Measurements from ENCODE around the gene ARID3A.
A peak's percentile ranks its signal among the peaks of the same experiment; 100 is the strongest.

ARID3A gene

DNA sequence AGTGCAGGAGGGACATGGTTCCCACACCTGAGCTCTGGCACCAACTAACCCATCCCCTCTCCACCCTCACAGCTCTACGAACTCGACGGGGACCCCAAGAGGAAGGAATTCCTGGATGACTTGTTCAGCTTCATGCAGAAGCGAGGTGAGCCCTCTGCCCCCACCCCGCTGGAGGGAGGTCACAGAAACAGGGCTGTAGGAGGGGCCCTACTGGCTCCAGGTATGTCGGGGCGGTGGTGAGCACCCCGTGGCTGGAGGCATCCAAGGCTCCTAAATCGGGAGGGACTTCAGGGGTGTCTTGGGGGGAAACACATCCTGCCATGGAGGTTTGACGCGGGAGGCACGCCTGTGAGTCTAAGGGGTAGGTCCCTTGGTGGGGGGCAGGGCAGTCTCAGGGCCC is 34.2 kb downstream of the ARID3A start:
- H3K9me3 ChIP-seq (ENCODE audit: insufficient read depth, low read length) = no peaks in the 10 kb centered on the region; the same call in 1 of the 2 replicates
- H3K9ac ChIP-seq (ENCODE audit: insufficient read length, low read depth) = no peak overlapping the region
- H3K27me3 ChIP-seq (ENCODE audit: insufficient read depth, insufficient read length) = no peaks in the 10 kb centered on the region
- peak; percentile 74 for DNase-seq (ENCODE audit: low read depth, low spot score)
- peaks cover 52% of the 10 kb centered on the region for H3K36me3 ChIP-seq (ENCODE audit: insufficient read depth, insufficient read length, low read length)
- no peak for TF ChIP-seq ZNF274 (IDR thresholded peaks at IDR 0.05; ENCODE audit: low read depth, low read length)
- H3K4me3 ChIP-seq (ENCODE audit: insufficient read length, low read depth) = no peak overlapping the region
- H3K4me1 ChIP-seq (ENCODE audit: insufficient read depth, insufficient read length) = peaks cover 54% of the 10 kb centered on the region

DNA sequence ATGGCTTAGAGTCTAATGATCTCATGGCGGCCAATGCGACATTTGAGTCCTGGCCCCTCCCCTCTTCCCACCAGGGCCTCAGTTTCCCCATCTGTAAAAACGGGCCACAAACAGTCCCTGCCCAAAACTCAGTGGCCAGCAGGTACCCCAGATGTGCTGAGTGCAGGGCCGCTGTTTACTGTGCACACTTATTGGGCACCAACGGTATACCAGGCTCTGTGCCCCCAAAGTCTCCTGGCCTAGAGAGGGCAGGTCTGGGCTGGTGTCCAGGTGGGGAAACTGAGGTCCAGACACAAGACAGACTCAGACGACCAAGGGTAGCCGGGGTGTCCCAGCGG is 34.7 kb downstream of the ARID3A start:
- H3K4me1 ChIP-seq (ENCODE audit: insufficient read depth, insufficient read length) = peaks cover 49% of the 10 kb centered on the region
- H3K4me3 ChIP-seq (ENCODE audit: insufficient read length, low read depth) = no peak overlapping the region
- TF ChIP-seq ZNF274 (IDR thresholded peaks at IDR 0.05; ENCODE audit: low read depth, low read length) (no peak), YY1 (IDR thresholded peaks at IDR 0.05; ENCODE audit: insufficient read depth, insufficient read length) (no peak), SUZ12 (IDR thresholded peaks at IDR 0.05; ENCODE audit: extremely low read depth, insufficient read depth, insufficient read length) (no peak)
- H3K9me3 ChIP-seq (ENCODE audit: insufficient read depth, low read length) = peaks cover 4% of the 10 kb centered on the region; the same call in 1 of the 2 replicates
- no peaks in the 10 kb centered on the region for H3K27me3 ChIP-seq (ENCODE audit: insufficient read depth, insufficient read length)
- no peak for DNase-seq (ENCODE audit: low read depth, low spot score)
- H3K36me3 ChIP-seq (ENCODE audit: insufficient read depth, insufficient read length, low read length) = peaks cover 55% of the 10 kb centered on the region
- peak overlapping the region; percentile 70 for H3K9ac ChIP-seq (ENCODE audit: insufficient read length, low read depth)

DNA sequence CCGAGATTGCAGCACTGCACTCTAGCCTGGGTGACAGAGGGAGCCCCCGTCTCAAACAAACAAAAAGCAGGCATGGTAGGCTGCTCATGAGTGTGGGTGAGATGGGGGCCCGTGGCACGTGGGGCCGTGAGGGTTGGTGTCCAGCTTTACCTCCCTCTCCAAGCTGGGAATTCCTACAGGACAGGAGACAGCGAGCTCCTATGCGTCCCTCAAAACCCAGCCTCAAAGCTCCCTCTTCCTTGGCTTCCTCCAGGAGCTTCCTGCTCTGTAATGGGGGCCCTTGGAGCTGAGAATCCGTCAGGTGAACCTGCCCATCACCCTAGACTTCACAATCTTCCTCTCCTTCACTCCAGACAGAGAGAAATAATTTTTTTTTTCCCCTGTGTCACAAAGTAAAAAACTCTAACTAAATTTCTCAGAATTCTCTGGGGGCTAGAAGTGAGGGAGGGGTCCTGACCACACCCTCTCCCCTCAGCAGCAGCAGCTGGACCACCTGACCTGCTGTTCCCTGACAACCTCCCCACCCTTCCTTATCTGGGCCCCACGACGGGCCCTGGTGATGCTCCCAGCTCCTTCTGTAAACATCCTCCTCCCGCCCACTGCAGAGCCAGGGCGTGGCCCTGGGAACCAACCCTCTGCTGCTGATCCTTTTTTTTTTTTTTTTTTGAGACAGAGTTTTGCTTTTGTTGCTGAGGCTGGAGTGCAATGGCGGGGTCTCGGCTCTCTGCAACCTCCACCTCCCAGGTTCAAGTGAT is 36.2 kb downstream of the ARID3A start:
- H3K4me1 ChIP-seq (ENCODE audit: insufficient read depth, insufficient read length) = peaks cover 38% of the 10 kb centered on the region
- H3K9me3 ChIP-seq (ENCODE audit: insufficient read depth, low read length) = peaks cover 10% of the 10 kb centered on the region; the same call in 1 of the 2 replicates
- no peak for DNase-seq (ENCODE audit: low read depth, low spot score)
- no peak for TF ChIP-seq ZNF274 (IDR thresholded peaks at IDR 0.05; ENCODE audit: low read depth, low read length)
- no peak for TF ChIP-seq YY1 (IDR thresholded peaks at IDR 0.05; ENCODE audit: insufficient read depth, insufficient read length)
- TF ChIP-seq SUZ12 (IDR thresholded peaks at IDR 0.05; ENCODE audit: extremely low read depth, insufficient read depth, insufficient read length) = no peak
- peaks cover 64% of the 10 kb centered on the region for H3K36me3 ChIP-seq (ENCODE audit: insufficient read depth, insufficient read length, low read length)
- H3K9ac ChIP-seq (ENCODE audit: insufficient read length, low read depth) = no peak overlapping the region
- no peaks in the 10 kb centered on the region for H3K27me3 ChIP-seq (ENCODE audit: insufficient read depth, insufficient read length)
- no peak overlapping the region for H3K4me3 ChIP-seq (ENCODE audit: insufficient read length, low read depth)

DNA sequence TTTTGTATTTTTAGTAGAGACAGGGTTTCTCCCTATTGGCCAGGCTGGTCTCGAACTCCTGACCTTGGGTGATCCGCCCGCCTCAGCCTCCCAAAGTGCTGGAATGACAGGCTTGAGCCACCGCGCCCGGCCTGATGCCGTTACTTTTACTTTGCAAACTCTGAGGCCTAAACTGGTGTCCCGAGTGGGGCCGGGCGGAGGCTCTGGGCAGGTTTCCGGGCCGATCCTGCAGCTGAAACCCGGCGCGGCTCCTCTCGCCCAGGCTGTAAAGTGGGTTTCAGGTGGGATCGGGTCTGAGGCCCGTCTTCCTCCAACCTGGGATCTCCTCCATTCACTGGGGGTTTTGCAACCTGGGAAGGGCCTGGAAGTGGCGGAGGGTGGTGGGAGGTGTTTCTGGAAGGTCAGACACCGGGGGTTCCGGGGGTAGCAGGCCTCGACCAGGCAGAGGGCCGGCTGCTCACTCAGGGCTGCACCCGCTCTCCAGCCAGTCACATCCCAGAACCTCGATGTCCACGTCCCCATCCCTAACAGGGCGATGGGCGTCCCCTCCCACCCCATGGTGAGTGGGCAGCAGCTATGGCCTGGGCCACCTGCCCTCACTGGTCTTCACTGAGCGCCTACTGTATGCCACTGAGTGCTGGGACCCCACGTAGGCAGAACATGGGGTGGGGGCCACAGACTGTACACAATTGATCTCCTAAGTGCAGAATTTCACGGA is 37.0 kb downstream of the ARID3A start:
- Histone ChIP-seq H3K9me3 (ENCODE audit: insufficient read depth, low read length) (peaks cover 10% of the 10 kb centered on the region; the same call in 1 of the 2 replicates), H3K27me3 (ENCODE audit: insufficient read depth, insufficient read length) (no peaks in the 10 kb centered on the region), H3K36me3 (ENCODE audit: insufficient read depth, insufficient read length, low read length) (peaks cover 70% of the 10 kb centered on the region), H3K4me1 (ENCODE audit: insufficient read depth, insufficient read length) (peaks cover 33% of the 10 kb centered on the region), H3K4me3 (ENCODE audit: insufficient read length, low read depth) (no peak overlapping the region), H3K9ac (ENCODE audit: insufficient read length, low read depth) (peak overlapping the region; percentile 54)
- TF ChIP-seq ZNF274 (IDR thresholded peaks at IDR 0.05; ENCODE audit: low read depth, low read length) (no peak), SUZ12 (IDR thresholded peaks at IDR 0.05; ENCODE audit: extremely low read depth, insufficient read depth, insufficient read length) (no peak), YY1 (IDR thresholded peaks at IDR 0.05; ENCODE audit: insufficient read depth, insufficient read length) (no peak)
- no peak for DNase-seq (ENCODE audit: low read depth, low spot score)

DNA sequence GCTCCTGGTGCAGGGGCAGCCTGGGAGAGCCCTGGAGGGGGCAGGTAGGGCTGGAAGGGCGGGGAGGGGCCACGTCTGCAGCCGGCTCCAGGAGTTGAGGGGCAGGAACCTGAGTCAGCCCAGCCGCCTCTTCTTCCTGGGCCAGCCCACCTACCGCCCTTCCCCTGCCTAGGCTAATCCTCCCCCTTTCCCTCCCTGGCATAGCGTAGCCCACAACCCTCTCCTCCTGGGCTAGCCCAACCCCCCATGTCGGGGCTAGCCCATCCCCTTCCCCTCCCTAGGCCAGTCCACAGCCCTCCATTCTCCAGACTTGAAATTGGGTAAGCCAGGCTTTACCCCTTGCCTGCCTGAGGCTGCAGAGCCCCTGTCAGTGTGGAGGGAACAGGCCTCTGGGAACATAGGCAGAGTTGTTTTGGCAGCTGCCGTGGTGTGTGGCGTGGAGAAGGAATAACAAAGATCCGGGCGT is 37.7 kb downstream of the ARID3A start:
- Histone ChIP-seq H3K4me1 (ENCODE audit: insufficient read depth, insufficient read length) (peaks cover 33% of the 10 kb centered on the region), H3K4me3 (ENCODE audit: insufficient read length, low read depth) (no peak overlapping the region), H3K36me3 (ENCODE audit: insufficient read depth, insufficient read length, low read length) (peaks cover 74% of the 10 kb centered on the region), H3K27me3 (ENCODE audit: insufficient read depth, insufficient read length) (no peaks in the 10 kb centered on the region), H3K9ac (ENCODE audit: insufficient read length, low read depth) (peak overlapping the region; percentile 63), H3K9me3 (ENCODE audit: insufficient read depth, low read length) (peaks cover 14% of the 10 kb centered on the region; the same call in 1 of the 2 replicates)
- no peak for TF ChIP-seq SUZ12 (IDR thresholded peaks at IDR 0.05; ENCODE audit: extremely low read depth, insufficient read depth, insufficient read length)
- no peak for TF ChIP-seq ZNF274 (IDR thresholded peaks at IDR 0.05; ENCODE audit: low read depth, low read length)
- peak; percentile 57 for DNase-seq (ENCODE audit: low read depth, low spot score)

DNA sequence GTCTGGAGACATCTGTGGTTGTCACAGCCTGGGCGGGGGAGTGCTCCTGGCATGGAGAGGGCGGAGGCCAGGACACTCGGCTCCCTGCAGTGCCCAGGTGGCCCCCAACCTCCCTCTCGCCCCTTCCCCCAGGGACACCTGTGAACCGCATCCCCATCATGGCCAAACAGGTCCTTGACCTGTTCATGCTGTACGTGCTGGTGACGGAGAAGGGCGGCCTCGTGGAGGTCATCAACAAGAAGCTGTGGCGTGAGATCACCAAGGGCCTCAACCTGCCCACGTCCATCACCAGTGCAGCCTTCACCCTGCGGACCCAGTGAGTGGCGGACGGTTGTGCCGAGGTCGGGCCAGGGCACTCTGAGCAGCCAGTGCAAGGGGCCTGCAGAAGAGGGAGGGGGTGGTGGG is 38.3 kb downstream of the ARID3A start:
- Histone ChIP-seq H3K27me3 (ENCODE audit: insufficient read depth, insufficient read length) (no peaks in the 10 kb centered on the region), H3K36me3 (ENCODE audit: insufficient read depth, insufficient read length, low read length) (peaks cover 75% of the 10 kb centered on the region)

More for the DNA sequence above, 38.3 kb downstream of the ARID3A start:
- Histone ChIP-seq H3K9ac (ENCODE audit: insufficient read length, low read depth) (no peak overlapping the region), H3K9me3 (ENCODE audit: insufficient read depth, low read length) (peaks cover 20% of the 10 kb centered on the region; the same call in 1 of the 2 replicates), H3K4me1 (ENCODE audit: insufficient read depth, insufficient read length) (peaks cover 33% of the 10 kb centered on the region), H3K4me3 (ENCODE audit: insufficient read length, low read depth) (no peak overlapping the region)
- no peak for TF ChIP-seq ZNF274 (IDR thresholded peaks at IDR 0.05; ENCODE audit: low read depth, low read length)
- no peak for TF ChIP-seq SUZ12 (IDR thresholded peaks at IDR 0.05; ENCODE audit: extremely low read depth, insufficient read depth, insufficient read length)
- TF ChIP-seq YY1 (IDR thresholded peaks at IDR 0.05; ENCODE audit: insufficient read depth, insufficient read length) = no peak
- no peak for DNase-seq (ENCODE audit: low read depth, low spot score)
